DMS79 treated with DMSO at 0.1 percent for 48 hours (cell line): Measurements from ENCODE around the gene ZCCHC14.
"Not testable (repeated sequence)": the region's sequence is repeated elsewhere in the genome, so short reads cannot be mapped to it uniquely, and the experiment has no call there.

Experiments used
- DNase-seq: peaks from one replicate; lab custom pipeline; 2025; lab: John Stamatoyannopoulos, UW

ZCCHC14 gene

DNA sequence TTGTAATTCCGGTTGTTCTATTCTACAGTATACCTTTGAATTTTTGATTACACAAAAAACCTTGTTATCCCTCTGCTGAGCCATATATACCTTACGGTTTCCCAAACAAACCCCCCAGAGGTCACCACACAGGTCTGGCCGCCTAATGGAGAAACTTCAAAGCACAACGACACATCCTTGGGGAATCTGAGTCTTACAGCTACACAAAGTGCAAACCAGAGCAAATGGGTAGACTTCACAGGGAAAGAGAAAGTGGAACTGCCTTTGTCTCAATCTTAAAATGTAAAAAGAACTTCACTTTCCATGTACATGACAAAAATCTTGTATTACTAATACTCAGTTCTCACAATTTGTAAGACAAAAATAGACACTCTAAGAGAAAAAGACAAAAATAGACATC, 111.9 kb downstream of the ZCCHC14 start:
- DNase-seq: no peak

DNA sequence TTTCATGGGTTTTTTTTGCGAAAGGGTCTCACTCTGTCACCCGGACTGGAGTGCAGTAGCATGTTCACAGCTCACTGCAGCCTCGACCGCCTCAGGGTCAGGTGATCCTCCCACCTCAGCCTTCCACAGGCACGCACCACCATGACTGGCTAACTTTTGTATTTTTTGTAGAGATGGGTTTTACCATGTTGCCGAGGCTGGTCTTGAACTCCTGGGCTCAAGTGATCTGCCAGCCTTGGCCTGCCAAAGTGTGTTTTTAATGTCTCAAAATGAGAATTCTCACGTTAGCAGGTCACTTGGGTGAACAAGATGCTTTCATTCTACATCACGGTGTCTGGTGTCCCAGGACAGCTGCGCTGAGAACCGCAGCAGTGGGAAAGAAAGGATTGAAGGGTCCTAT, 112.4 kb downstream of the ZCCHC14 start:
- no peak for DNase-seq

DNA sequence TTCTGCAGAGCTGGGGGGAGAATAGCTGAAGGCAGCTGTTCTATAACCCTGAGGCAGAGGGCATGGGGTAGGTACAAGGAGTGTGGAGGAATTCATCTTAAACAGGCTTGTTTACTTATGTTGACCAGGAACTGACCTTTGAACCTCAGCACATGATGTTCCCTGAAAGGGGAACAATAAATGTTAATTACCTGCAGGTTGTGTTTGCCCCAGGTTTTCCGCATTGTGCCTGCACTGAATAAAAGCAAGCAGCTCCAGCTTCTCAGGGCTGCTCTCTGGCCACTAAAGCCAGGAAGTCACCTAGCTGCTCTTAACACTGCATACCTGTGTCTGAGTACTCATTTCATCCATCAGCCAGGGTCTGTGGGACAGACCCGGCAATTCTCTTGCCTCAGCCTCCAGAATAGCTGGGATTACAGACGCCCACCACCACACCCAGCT, 113.5 kb downstream of the ZCCHC14 start:
- DNase-seq: not testable (repeated sequence)

DNA sequence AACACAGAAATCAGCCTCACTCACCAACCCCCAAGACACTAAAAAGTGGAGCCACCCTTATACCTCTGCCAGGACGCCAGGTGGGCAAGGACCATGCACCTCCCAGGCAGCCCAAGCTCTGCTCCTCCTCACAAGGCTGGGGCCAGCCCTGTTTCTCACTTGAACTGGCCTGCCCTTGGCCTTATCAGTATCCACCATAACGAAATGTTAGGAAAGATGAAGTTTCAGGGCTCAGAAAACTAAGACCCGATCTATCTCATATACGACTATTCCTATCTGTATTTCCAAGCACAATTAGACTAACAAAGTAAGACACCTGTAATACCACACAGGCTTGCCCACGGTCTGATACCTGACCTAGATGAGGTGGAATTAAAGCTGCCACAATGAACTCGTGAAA, 116.2 kb downstream of the ZCCHC14 start:
- DNase-seq: no peak

DNA sequence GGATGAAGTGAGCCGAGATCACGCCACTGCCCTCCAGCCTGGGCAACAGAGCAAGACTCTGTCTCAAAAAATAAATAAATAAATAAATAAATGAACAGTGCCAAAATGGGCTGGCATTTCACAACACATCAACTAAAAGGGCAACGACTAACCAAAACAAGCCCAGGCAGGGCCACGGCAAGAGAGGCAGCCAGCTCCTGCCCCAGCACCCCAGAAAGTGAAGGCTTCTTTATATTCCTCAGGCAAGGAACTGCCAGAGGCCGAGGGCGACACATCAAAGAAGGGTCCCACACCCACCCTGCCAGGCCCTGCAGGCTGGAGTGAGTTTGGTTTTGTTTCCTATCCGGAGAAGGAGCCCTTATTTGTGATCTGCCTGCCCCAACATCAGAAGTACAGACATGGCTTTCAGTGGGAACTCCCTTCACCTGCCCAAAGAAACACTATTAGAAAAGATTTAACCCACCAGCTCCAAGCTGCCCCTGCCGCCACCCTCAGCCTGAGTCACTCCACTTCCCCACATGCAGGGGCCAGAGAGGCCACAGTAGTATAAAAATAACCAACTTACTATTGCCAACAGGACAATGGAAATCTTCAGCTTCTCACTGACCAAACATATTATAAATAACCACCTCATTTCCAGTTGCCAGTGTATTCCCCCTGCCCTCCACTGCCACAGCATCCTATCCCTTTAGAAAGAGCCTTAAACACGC, 117.2 kb downstream of the ZCCHC14 start:
- DNase-seq: no peak

- no peak for DNase-seq
These were observed 118.5 kb downstream of the ZCCHC14 start for GRCh38 chr16:87374313-87374712.

DNA sequence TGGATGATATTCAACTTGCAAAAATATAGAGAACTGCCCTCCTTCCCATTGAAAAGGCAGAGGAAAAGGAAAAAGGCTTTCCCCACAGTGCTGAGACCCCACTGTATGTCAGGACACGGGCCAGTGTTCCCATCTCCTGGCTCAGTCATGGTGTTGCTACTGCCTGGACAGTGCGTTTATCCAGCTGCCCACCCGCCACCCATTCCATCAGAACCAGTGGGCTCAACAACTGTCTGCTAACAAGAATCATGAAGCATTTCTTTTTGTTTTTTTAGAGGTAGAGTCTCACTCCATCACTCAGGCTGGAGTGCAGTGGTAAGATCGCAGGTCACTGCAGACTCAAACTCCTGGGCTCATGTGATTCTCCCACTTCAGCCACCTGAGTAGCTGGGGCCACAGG, 120.5 kb downstream of the ZCCHC14 start:
- DNase-seq: no peak

- DNase-seq: no peak
These were observed 121.5 kb downstream of the ZCCHC14 start for GRCh38 chr16:87371261-87371866.

- DNase-seq: no peak
These were observed 122.8 kb downstream of the ZCCHC14 start for GRCh38 chr16:87369796-87370719.

- no peak for DNase-seq
These were observed 123.6 kb downstream of the ZCCHC14 start for GRCh38 chr16:87369117-87369765.

DNA sequence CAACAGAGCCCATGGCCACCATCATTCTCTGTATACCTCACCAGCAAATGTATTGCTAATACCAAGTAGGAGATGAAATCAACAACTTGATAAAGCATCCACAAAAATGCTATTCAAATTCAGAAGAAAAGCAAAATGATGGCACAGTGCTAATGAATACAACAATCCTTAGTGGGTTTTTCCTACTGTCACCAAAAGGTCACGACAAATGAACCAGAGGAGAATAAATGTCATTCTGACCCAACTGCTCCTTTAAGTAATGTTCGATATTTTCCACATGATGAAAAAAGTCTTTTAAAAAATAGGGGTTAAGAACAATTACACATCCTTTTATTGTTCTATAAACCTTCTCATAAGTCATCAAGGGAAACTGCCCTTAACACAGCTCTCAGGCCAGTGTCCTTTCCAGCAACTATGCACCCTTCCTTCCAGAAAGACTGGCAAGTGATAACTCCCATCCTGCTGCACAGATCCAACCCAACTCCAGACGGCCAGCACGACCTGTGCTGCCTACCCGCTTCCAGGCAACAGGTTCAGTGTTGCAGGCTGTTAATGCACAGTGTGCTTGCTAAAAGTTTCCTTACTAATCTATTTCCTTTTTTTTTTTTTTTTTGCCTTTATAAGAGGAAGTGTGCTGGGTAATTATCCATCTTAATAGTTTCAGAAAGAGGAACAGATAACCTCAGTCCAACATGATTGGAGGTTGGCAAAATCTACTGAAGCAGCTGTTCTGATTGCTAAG, 124.6 kb downstream of the ZCCHC14 start:
- DNase-seq: no peak

GRCh38 chr16:87367529-87367928, 125.3 kb downstream of the ZCCHC14 start:
- no peak for DNase-seq

- DNase-seq: no peak
These were observed 125.9 kb downstream of the ZCCHC14 start for GRCh38 chr16:87366930-87367329.

DNA sequence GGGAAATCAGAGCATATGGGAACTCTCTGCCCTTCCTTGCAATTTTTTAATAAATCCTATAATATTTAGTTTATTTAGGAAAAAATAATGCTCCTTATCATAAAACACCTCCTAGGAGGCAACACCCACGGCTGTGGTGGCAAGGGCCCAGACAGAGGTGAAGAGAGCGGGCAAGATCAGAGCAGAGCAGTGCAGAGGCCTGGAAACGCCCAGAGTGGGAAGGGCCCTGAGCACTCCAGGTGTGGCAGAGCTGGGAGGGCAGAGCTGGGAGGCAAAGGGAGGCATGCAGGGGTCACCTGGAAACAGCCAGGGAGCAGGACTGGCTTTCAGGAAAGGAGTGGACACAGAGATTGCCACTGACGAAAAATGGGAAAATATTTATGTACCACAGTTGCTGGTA, 126.5 kb downstream of the ZCCHC14 start:
- DNase-seq: no peak

DNA sequence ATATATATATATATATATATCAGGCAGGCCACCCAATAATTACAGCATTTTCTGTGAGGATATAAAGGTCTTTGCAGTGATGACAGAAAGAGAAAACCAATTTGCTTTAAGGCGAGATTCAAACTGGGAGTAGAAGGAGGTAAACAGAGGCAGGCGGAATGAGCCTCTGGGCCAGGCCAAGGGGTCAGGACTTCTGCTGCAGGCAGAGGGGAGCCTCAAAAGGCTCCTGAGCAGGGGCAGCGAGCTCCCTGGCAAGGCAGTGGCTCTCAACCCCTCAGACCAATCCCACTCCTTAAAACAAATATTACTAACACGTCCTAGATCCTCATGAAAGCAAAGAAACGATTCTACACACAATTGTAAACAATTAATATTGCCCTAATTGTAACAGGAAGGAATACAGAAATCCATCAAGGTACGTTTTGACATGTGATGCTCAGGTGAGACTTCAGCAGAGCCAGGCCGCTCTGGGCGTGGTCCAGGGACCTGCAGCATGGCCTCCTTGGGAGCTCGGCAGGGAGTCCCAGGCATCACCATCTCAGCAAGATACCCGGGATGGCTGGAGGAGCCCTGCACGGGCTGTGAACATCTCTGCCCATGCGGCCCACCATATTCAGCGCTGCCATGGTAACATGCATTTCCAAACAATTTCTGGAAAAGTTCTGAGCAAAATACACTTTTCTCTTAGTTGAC, 127.7 kb downstream of the ZCCHC14 start:
- no peak for DNase-seq

GRCh38 chr16:87363771-87364455, 128.9 kb downstream of the ZCCHC14 start:
- no peak for DNase-seq

DNA sequence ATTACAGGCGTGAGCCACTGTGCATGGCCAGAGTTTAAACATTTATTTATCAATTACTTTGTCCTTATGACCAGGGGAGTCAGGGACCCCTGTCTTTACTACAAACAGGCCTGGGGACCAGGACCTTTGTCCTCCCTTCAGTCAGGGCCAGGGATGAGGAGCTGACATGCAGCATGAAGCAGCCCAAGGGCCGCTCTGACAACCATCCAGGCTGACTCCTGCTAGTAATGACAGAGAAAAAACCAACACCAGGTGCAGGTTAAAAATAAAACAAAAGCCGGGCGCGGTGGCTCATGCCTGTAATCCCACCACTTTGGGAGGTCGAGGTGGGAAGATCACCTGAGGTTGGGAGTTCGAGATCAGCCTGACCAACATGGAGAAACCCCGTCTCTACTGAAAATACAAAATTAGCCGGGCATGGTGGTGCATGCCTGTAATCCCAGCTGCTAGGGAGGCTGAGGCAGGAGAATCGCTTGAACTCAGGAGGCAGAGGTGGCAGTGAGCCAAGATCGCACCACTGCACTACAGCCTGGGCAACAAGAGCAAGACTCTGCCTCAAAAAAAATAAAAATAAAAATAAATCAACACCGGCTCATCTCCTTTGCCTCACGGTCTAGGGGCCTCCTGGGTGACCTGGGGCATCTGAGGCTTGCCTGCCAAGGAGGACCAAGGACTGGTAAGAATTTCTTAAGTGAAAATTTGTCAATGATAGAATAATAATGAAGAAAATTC, 129.8 kb downstream of the ZCCHC14 start:
- not testable (repeated sequence) for DNase-seq

- no peak for DNase-seq
These were observed 130.8 kb downstream of the ZCCHC14 start for GRCh38 chr16:87361916-87362619.
